Measurements from ENCODE around the gene VMP1. TPM values are rescaled to one million over a fixed set of nuclear protein-coding genes. Genes with fewer than 3 reads are reported as not detected.
"Not testable (repeated sequence)": the region's sequence is repeated elsewhere in the genome, so short reads cannot be mapped to it uniquely, and the experiment has no call there.

The VMP1 gene
- polyA plus RNA-seq, 6 donors from 2014 or later, result 37.2 to 73.1 (median 45.1) TPM

DNA sequence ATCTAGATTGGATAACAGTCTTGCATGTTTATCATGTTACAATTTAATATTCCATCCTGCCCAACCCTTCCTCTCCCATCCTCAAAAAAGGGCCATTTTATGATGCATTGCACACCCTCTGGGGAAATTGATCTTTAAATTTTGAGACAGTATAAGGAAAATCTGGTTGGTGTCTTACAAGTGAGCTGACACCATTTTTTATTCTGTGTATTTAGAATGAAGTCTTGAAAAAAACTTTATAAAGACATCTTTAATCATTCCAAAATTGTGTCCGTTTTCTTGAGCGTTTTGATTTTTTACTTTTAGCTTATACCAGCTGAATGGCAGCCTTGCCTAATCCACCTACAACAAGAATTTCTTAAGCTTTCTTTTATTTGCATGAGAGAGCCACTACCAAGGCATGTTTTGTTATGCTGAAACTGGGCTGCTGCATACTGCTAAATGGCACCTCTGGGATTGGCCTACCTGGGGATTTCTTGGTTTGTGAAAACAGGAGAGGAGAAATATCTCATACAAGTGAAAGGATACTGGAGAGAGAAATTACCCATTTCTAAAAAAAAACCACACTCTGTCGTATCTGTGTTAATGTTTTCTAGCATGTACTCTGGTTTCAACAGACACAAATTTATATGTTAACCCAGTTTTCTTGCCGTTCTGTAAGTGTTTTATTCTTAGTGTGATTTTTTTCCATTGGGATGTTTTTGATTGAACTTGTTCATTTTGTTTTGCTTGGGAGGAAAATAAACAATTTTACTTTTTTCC, 133.1 kb downstream of the VMP1 start:
- Mint-ChIP-seq H3K4me3 (peak overlapping the region in 2 of 8 donors; percentile 27 to 44), H3K4me1 (peaks cover 17 to 45% (median 20%) of the 10 kb centered on the region in 3 donors), H3K36me3 (peaks cover 0 to 18% of the 10 kb centered on the region in 2 donors), H3K27me3 (no peaks in the 10 kb centered on the region), H3K27ac (peak overlapping the region in 4 of 6 donors; percentile 15 to 87 (median 73)), H3K9me3 (no peaks in the 10 kb centered on the region)
- ATAC-seq (ENCODE audit: low read depth in 2 of 2), result no peak
- no peak for DNase-seq

DNA sequence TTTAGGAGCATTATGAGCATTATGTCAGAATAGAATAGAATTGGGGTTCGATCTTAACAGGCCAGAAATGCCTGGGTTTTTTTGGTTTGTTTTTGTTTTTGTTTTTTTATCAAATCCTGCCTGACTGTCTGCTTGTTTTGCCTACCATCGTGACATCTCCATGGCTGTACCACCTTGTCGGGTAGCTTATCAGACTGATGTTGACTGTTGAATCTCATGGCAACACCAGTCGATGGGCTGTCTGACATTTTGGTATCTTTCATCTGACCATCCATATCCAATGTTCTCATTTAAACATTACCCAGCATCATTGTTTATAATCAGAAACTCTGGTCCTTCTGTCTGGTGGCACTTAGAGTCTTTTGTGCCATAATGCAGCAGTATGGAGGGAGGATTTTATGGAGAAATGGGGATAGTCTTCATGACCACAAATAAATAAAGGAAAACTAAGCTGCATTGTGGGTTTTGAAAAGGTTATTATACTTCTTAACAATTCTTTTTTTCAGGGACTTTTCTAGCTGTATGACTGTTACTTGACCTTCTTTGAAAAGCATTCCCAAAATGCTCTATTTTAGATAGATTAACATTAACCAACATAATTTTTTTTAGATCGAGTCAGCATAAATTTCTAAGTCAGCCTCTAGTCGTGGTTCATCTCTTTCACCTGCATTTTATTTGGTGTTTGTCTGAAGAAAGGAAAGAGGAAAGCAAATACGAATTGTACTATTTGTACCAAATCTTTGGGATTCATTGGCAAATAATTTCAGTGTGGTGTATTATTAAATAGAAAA, 133.8 kb downstream of the VMP1 start:
- H3K27me3 Mint-ChIP-seq; DNase-seq; ATAC-seq (ENCODE audit: low read depth in 2 of 2); H3K9me3 Mint-ChIP-seq: not testable (repeated sequence)
- Mint-ChIP-seq H3K27ac (peak overlapping the region in 4 of 6 donors; percentile 15 to 67 (median 43)), H3K4me1 (peaks cover 24 to 52% (median 27%) of the 10 kb centered on the region in 3 donors), H3K36me3 (peaks cover 0 to 18% of the 10 kb centered on the region in 2 donors), H3K4me3 (peak overlapping the region in 1 of 8 donors; percentile 44)

DNA sequence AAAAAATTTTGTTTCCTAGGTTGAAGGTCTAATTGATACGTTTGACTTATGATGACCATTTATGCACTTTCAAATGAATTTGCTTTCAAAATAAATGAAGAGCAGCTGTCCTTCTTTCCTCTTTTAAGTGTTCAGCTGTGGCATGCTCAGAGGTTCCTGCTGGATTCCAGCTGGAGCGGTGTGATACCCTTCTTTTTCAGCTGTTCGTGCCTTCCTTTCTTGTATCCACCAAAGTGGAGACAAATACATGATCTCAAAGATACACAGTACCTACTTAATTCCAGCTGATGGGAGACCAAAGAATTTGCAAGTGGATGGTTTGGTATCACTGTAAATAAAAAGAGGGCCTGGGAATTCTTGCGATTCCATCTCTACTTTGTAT, 134.4 kb downstream of the VMP1 start:
- not testable (repeated sequence) for H3K27me3 Mint-ChIP-seq; H3K9me3 Mint-ChIP-seq; DNase-seq; ATAC-seq (ENCODE audit: low read depth in 2 of 2)
- Mint-ChIP-seq H3K4me3 (peak overlapping the region in 2 of 8 donors; percentile 15 to 49), H3K36me3 (peaks cover 0 to 18% of the 10 kb centered on the region in 2 donors), H3K27ac (peak overlapping the region in 1 of 6 donors; percentile 15), H3K4me1 (peaks cover 30 to 55% (median 33%) of the 10 kb centered on the region in 3 donors)

DNA sequence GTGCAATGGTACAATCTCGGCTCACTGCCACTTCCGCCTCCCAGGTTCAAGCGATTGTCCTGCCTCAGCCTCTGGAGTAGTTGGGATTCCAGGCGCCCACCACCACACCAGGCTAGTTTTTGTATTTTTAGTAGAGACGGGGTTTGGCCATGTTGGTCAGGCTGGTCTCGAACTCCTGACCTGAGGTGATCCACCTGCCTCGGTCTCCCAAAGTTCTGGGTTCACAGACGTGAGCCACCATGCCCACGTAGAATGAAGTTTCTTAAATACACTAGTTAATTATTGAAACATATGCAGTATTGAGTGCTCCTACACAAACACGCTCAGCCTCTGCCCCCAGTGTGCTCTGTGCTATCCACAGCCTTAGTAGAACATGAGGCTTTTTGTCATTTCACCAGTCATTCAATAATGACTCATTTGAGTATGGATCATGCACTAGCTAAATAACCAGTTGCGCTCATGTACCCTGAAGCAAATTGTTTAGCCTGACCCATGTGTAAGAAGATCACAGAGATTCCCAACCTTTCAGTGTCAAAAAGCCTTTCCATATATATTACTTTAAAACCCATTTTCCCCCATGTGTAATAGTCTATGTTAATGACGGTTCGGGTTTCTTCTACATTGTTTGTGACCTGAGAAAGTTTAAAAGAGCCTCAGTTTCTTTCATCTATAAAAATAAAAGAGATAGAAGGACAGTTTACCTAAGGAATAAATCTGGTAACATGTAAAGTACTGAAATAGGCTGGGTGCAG, 135.6 kb downstream of the VMP1 start:
- DNase-seq (no peak), ATAC-seq (ENCODE audit: low read depth in 2 of 2) (no peak)
- peaks cover 0 to 18% of the 10 kb centered on the region in 2 donors for H3K36me3 Mint-ChIP-seq
- H3K27me3 Mint-ChIP-seq, result no peaks in the 10 kb centered on the region
- peak overlapping the region in 1 of 8 donors; percentile 35 for H3K4me3 Mint-ChIP-seq
- peak overlapping the region in 2 of 6 donors; percentile 15 to 53 for H3K27ac Mint-ChIP-seq
- H3K4me1 Mint-ChIP-seq, result peaks cover 29 to 62% (median 29%) of the 10 kb centered on the region in 3 donors
- no peaks in the 10 kb centered on the region for H3K9me3 Mint-ChIP-seq

DNA sequence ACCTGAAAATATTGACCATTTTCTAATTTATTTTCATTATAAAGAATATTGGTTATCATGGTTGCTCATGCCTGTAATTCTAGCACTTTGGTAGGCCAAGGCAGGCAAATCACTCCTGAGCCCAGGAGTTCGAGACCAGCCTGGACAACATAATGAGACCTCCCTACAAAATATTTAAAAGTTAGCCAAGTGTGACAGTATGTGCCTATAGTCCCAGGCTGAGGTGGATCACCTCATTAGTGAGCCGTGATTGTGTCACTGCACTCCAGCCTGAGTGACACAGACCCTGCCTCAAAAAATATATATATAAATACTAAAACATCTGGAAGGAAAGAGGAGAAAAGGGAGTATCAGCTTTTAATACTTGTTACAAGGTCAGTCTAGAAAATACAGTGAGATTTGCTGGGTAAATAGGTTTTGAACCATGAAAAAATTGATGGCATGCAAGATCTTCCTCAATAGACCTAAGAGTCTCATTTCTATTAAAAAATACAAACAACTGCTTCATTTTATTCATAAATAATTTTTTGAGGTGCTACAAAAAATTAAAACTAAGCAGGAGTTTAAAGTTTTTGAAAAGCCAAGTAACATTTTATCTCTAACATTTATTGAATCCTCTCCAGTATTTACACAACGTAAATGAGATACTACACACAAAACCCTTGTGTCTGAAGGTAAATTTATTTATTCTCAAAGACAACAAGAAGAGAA, 137.6 kb downstream of the VMP1 start:
- Mint-ChIP-seq H3K27me3 (no peaks in the 10 kb centered on the region), H3K9me3 (no peaks in the 10 kb centered on the region), H3K36me3 (peaks cover 0 to 12% of the 10 kb centered on the region in 2 donors), H3K4me3 (no peak overlapping the region), H3K4me1 (peaks cover 28 to 63% (median 29%) of the 10 kb centered on the region in 3 donors), H3K27ac (peak overlapping the region in 4 of 6 donors; percentile 60 to 83 (median 73))
- ATAC-seq (ENCODE audit: low read depth in 2 of 2) (no peak), DNase-seq (no peak)

DNA sequence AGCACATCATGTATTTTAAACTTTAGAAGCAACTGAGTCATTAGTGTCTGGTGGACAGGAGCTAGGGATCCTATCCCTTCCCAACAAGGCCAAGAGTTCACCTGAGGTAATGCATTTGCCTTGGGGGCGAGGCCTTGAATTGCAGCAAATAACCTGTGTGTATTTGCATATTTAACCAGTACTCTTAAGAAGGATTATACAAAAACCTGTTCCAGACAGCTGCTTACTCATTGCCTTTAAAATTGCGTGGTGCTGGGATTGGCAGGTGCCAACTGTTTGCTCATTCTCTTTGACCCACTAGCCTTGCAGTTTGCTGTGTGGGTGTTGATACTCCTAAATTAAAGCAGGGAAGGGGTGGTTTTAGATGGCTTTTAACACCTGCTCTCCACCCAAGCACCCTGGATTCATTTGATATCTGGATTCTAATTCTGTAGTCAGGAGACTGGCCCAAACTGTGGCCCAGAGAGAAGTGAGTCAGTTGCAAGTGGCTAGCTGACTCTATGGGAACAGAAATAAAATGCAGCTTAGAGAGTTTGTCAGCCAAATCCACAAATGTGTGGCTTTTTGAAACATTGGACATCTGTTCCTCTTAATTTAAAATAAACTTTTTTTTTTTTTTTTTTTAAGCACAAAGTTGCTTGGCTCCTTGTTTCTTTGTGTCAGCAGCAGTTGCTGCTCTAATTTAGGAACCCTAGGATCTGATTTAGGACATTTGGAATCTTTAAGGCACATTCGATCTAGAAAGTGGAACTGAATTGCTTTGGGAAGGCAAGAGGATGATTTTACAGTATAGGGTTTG, 138.3 kb downstream of the VMP1 start:
- DNase-seq, result no peak
- peak overlapping the region; percentile 22 to 93 (median 77) for H3K27ac Mint-ChIP-seq
- no peaks in the 10 kb centered on the region for H3K9me3 Mint-ChIP-seq
- H3K27me3 Mint-ChIP-seq, result no peaks in the 10 kb centered on the region
- H3K4me1 Mint-ChIP-seq, result peaks cover 28 to 59% (median 29%) of the 10 kb centered on the region in 3 donors
- peaks cover 0 to 4% of the 10 kb centered on the region in 2 donors for H3K36me3 Mint-ChIP-seq
- ATAC-seq (ENCODE audit: low read depth in 2 of 2), result peak; percentile 44 to 53
- peak overlapping the region in 5 of 8 donors; percentile 10 to 63 (median 28) for H3K4me3 Mint-ChIP-seq

- H3K27ac Mint-ChIP-seq, result peak overlapping the region; percentile 58 to 93 (median 77)
- H3K9me3 Mint-ChIP-seq, result no peaks in the 10 kb centered on the region
- peaks cover 0 to 4% of the 10 kb centered on the region in 2 donors for H3K36me3 Mint-ChIP-seq
- peak; percentile 27 for DNase-seq
- H3K4me3 Mint-ChIP-seq, result peak overlapping the region in 5 of 8 donors; percentile 10 to 63 (median 34)
- peaks cover 28 to 57% (median 29%) of the 10 kb centered on the region in 3 donors for H3K4me1 Mint-ChIP-seq
- no peaks in the 10 kb centered on the region for H3K27me3 Mint-ChIP-seq
- ATAC-seq (ENCODE audit: low read depth in 2 of 2), result peak; percentile 92 to 93
Measured at GRCh38 chr17:59846394-59847165, 139.1 kb downstream of the VMP1 start.

- Mint-ChIP-seq H3K27ac (peak overlapping the region in 2 of 6 donors; percentile 83), H3K9me3 (no peaks in the 10 kb centered on the region), H3K4me3 (peak overlapping the region in 1 of 8 donors; percentile 55), H3K36me3 (no peaks in the 10 kb centered on the region), H3K27me3 (no peaks in the 10 kb centered on the region), H3K4me1 (peaks cover 28 to 62% (median 30%) of the 10 kb centered on the region in 3 donors)
- DNase-seq (no peak), ATAC-seq (ENCODE audit: low read depth in 2 of 2) (no peak)
Measured at GRCh38 chr17:59848385-59848668, 140.9 kb downstream of the VMP1 start.

GRCh38 chr17:59848778-59849177, 141.3 kb downstream of the VMP1 start:
- Mint-ChIP-seq H3K27me3 (no peaks in the 10 kb centered on the region), H3K27ac (peak overlapping the region in 5 of 6 donors; percentile 32 to 88 (median 67)), H3K9me3 (no peaks in the 10 kb centered on the region), H3K4me3 (peak overlapping the region; percentile 7 to 82 (median 40)), H3K36me3 (no peaks in the 10 kb centered on the region), H3K4me1 (peaks cover 32 to 62% (median 34%) of the 10 kb centered on the region in 3 donors)
- peak; percentile 24 to 44 for ATAC-seq (ENCODE audit: low read depth in 2 of 2)
- DNase-seq, result no peak

DNA sequence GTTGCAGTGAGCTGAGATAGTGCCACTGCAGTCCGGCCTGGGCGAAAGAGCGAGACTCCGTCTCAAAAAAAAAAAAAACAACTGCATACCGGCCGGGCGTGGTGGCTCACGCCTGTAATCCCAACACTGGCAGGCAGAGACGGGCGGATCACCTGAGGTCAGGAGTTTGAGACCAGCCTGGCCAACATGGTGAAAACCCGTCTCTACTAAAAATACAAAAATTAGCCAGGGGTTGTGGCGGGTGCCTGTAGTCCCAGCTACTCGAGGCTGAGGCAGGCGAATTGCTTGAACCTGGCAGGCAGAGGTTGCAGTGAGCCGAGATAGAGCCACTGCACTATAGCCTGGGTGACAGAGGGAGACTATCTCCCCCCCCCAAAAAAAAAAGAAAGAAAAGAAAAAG, 142.9 kb downstream of the VMP1 start:
- ATAC-seq (ENCODE audit: low read depth in 2 of 2), result not testable (repeated sequence)
- H3K27ac Mint-ChIP-seq, result peak overlapping the region in 1 of 6 donors; percentile 49

More for the DNA sequence above, 142.9 kb downstream of the VMP1 start:
- peaks cover 32 to 57% (median 33%) of the 10 kb centered on the region in 3 donors for H3K4me1 Mint-ChIP-seq
- not testable (repeated sequence) for H3K4me3 Mint-ChIP-seq, H3K27me3 Mint-ChIP-seq, DNase-seq, H3K9me3 Mint-ChIP-seq, H3K36me3 Mint-ChIP-seq
